OCI-M1 (cell line): ENCODE data around the gene SUSD3.
"Not testable (repeated sequence)": the region's sequence is repeated elsewhere in the genome, so short reads cannot be mapped to it uniquely, and the experiment has no call there.

Source experiments
- DNase-seq: peaks from one replicate; lab custom pipeline; 2025; lab: John Stamatoyannopoulos, UW

SUSD3 gene

DNA sequence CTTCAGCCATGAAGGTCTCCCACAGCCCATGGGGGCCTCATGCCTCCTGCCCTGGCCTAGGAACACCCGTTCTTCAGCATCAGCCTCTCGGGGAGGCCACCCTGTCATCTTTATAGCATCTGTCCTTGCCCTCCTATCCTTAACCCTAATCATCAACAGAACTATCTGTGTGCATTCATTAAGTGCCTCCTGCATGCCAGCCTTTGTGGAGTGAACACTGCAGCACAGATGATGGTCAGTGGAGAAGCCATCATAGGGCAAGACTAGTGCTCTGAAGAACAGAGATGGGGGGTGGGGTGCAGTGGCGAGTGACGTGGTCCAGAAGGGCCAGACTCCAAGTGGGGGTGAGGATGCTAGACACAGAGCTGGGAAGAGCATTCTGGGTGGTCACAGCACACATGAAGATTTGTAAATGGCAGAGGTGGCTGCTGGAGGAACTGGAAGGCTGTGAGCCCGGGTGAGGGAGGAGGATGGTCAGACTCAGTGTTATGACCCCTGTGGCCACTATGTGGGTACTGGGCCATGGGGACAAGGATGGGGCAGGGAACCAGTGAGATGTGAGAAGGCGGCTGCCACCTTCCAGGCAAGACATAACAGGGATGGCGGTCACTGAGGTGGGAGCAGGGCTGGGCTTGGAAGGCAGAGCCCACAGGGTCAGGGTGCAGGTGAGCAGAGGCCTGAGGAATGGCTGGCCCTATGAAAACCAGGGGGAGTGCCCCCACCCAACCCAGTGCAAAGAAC lies 33.9 kb downstream of the SUSD3 start:
- DNase-seq, result no peak

- peak; percentile 72 for DNase-seq
These were observed 34.8 kb downstream of the SUSD3 start for GRCh38 chr9:93093127-93093876.

DNA sequence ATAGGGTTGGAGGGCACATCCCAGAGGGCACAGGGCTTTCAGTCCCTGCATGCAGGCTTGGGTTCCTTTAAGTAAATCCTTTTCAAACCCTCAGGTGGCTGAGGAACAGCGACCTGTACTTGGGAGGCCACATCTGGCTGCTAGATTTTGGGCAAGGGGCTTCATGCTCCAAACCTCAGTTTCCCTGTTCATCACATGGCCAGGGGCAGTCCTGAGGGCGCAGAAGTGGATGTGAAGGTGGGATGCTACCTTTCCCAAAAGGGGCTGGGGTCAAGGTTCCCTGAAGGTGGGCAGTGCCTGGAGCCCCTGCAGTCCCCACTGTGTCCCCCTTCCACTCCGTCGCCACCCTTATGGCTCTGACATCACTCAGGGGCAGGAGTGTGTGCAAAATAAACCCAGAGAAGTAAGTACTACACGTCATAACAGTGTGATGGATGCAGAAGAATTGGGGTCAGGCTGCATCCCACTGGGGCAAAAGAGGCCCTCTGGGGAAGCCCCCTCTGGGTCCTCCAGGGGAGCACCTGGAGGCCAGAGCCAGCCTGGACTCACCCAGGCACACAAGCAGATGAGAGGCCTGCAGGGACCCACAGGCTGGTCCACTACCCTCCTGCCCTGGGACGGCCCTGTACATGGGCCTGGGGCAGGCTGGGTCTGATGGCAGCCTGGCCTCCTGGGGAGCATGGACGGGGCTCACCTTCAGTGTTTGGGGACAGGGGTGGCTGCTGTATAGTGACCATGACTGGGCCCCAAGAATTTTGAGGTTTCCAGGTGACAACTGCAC lies 35.6 kb downstream of the SUSD3 start:
- DNase-seq, result no peak

GRCh38 chr9:93094658-93095204 lies 36.2 kb downstream of the SUSD3 start:
- DNase-seq, result peak; percentile 26

DNA sequence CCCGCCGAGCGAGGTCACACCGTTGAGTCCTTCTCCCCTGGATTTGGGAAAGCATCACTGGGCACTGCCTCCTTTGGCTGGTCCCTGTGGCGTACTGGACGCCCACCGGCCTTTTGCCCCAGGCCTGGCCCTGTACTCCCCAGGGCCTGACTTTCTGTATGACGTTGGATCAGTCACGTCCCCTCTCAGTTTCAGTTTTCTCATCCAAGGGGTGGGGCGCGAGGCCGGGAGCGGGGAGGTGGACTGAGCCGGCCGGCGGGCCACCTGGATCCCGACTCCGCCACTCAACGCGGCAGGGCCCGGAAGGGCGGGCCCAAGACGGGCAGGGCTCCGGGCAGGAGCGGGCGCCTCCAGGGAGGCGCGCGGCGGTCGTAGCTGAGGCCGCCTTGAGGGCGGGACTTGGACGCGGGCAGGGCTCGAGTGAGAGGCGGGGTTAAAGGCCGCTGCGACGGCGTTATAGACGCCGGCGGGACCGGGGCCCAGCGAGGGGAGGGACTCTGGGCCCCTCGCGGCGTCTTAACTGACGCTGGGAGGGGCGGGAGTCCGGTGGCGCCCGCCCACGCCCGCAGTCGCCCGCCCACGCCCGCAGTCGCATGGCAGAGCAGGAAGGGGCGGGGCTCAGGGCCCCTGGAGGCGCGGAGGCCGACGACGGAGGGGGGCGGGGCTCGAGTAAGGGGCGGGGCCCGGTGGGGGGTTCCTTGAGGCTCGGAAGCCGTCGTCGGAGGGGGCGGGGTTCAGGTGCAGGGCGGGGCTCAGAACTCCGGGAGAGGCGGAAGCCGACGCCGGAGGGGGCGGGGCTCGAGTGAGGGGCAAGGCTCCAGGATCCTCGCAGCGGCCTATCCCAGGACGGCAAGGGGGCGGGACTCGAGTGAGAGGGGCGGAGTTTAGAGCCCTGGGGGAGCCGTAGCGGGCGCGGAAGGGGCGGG lies 37.0 kb downstream of the SUSD3 start:
- peak; percentile 100 for DNase-seq

DNA sequence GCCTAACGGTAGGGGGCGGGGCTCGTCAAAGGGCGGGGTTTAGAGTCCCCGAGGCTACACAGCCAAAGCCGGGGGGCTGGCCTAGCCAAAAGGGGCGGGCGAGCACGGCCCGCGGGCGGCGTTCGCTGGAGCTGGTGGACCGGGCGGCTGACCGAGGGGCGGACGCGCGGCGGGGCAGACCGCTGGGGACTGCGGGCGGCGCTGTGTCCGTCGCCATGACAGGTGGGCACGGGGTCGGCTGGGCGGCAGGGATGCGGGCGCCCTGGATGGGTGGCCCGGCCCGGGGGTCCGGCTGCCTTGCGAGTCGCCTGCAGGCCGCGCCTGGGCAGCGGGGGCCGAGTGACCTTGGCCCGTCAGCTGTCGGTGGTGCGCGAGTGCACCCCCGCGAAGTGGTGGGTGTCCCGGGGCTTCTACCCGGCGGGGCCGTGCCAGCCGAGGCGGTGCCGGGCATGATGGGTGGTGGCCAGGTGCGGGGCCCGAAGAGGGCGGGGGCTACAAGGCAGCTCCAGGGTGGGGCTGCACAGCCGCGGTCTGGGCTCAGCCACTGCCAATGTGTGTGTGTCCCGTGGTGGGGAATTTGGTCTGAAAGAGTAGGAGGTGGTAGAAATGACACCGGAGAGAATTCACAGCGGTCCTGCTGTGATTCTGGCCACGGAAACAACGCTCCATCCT lies 37.8 kb downstream of the SUSD3 start, which contains the start of gene CARD19:
CARD19 (plus strand) TSS at position 87 of the 672 bp plus-strand sequence; CDS start at position 216, 129 bp downstream.
- DNase-seq, result no peak

- no peak for DNase-seq
These were observed 38.4 kb downstream of the SUSD3 start for GRCh38 chr9:93096811-93097382.

DNA sequence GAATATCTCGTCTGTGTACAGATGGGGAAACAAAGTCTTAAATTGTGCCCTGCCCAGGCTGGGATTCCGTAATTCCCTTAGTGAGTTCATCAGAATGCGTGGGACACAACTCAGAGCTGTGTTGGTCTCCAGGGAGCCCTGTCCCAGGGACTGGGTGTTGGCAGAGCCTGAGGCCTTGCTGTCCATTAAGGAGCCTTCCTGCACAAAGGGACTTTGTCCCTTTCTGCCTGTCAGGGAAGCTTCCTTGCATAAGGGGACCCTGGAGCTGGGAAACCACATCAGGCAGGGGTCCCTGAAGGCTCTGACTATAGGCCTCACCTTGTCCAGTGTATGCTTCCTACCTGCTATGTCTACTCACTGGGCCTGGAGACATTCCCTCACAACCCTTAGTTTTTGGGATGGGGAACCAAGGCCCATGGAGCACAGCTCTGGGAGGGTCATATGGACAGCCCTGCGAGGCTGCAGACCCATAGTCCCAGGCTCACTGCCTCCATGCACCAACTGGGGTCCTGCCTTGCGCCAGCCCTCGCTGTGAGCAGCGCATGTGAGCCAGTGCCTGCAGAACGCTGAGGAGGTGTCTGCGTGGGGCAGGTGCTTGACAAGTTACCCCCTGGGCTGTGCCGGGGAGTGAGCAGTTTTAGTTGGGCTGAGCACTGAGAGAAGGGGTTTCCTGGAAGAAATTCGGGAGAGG lies 39.2 kb downstream of the SUSD3 start:
- no peak for DNase-seq

DNA sequence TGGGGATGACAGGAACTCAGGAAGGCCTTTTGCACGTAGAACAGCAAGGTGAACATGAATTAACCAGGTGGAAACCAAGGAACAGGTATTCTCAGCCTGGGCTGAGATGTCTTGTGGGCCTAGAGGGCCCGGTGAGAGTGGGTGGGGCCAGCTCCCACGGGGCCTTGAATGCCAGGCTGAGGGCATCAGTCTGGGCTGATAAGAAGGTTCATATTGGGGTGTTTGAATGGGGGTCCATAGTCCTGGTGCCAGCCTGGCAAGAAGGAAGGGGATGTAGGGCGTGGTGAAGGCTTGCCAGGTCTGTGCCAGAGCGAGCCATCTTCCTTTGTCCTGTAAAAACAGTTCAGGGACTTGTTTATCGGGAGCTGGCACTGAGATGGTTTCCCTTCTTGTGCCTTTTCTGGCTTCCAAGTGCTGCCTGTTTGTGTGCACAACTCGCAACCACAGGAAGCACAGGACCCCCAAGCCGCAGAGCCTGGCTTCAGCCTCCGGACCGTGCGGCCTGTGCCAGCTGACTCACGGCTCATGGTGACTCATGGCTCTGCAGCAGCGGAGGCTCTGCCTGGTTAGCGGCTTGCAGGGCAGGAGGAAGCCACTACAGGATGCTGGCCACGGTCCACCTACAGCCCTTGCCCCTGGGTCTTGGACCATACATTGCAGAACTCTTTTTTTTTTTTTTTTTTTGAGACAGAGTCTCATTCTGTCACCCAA lies 39.9 kb downstream of the SUSD3 start:
- DNase-seq, result peak; percentile 58

DNA sequence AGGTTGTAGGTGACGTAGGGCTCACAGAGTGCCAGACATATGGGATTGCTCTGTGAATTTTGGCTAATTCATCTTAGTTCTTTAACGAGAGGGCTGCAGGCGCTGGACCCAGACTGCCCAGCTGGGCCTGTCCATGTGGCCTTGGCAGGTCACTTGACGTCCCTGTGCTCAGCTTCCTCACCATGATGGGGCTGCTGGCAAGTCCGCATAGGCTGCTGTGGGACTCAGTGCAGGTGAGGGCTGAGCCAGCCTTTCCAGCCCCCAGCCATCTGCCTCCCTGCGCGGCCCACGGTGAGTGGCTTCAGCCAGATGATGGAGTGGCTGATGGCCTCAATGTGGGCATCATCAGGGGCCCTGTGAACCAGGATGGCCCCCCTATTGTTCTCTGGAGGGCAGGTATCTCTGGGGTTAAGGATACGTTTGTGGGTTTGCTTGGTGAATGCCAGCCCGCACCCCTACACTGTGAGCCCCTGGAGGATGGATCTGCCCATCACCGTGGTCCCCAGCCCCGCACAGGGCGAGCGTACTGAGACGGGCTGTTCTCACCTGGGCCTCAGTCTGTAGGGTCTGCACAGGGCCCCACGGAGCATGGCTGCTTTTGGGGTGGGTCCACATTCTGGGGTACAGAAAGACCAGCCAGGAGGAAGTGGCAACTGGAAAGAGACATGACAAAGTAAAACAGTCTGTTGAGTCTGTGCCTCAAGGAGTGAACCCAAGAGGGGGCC lies 41.2 kb downstream of the SUSD3 start:
- DNase-seq, result no peak

GRCh38 chr9:93100276-93100636 lies 41.8 kb downstream of the SUSD3 start:
- DNase-seq, result no peak

DNA sequence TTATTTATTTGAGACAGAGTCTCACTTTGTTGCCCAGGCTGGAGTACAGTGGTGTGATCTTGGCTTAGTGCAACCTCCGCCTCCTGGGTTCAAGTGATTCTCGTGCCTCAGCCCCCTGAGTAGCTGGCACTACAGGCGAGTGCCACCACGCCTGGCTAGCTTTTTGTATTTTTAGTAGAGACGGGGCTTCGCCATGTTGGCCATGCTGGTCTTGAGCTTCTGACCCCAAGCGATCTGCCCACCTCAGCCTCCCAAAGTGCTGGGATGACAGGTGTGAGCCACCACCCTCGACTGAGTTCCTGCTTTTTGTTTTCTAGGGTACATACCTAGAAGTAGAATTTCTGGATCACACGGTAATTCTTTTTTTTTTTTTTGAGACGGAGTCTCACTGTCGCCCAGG lies 42.6 kb downstream of the SUSD3 start:
- not testable (repeated sequence) for DNase-seq

GRCh38 chr9:93105620-93106019 lies 47.1 kb downstream of the SUSD3 start:
- no peak for DNase-seq

DNA sequence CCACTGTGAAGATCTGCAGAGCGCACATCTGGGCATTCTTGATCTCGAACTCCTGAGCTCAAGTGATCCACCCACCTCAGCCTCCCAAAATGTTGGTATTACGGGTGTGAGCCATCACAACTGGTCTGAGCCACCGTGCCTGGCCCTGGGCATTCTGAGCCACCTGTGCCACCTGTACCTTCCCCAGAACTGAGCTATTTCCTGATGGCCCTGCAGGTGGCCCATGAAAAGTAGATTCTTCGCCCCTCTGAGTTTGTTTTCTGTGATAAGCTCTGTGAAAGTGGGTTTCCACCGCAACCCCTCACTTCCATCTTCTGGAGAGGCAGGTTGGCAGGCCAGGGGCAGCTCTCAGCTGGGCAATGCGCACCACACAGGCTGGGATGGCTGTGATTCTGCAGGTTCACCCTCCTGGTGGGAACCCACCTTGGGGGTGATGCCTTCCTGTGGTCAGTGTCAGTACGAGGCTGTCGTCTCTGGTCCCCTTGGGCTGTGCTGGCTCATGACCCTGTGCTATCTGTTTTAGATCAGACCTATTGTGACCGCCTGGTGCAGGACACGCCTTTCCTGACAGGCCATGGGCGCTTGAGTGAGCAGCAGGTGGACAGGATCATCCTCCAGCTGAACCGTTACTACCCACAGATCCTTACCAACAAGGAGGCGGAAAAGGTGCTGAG lies 48.8 kb downstream of the SUSD3 start:
- no peak for DNase-seq

DNA sequence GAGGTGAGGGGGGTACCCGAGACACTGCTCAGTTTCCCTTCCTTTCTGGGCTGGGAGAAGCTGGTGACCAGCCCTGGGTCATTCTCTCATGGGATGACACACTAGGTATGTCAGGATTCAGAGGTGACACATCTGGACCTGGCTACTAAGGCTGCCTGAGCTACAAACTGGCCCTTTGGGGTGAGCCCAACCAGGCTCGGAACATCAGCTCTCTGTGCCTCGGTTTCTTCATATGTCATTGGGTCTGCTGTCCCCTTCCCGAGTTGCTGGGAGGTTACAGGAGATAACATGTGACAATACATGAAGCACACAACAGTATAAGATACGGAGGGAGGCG lies 49.3 kb downstream of the SUSD3 start:
- no peak for DNase-seq

GRCh38 chr9:93108291-93109041 lies 50.0 kb downstream of the SUSD3 start:
- no peak for DNase-seq

- DNase-seq, result no peak
These were observed 51.9 kb downstream of the SUSD3 start for GRCh38 chr9:93110311-93110855.
